A673 (cell line): ENCODE data around the gene ZBTB7B. TPM values are rescaled to one million over a fixed set of nuclear protein-coding genes. Genes with fewer than 3 reads are reported as not detected.

ENCODE experiments used
- BruUV-seq: library from RNA; stranded (reverse); fragments of 400-500 nt; replicated peaks from 2 replicates; lab custom pipeline; 2021; lab: Mats Ljungman, UMichigan
- CTCF ChIA-PET: fragments of 300-600 bp; sonication (Branson Sonifier 250); formaldehyde crosslinking; loops from one replicate; lab custom pipeline; 2022; ENCODE audit warnings: antibody characterized with exemption; lab: Charles Lee
- POLR2A ChIA-PET: fragments of 300-600 bp; sonication (Branson Sonifier 250); formaldehyde crosslinking; loops from one replicate; lab custom pipeline; 2022; ENCODE audit warnings: antibody characterized with exemption; ENCODE audit not compliant: low non-redundant PET; lab: Charles Lee
- DNase-seq: peaks from one replicate; pipeline ENCODE4 v3.0.0-alpha.2; 2015; ENCODE audit warnings: low spot score
- H3K27ac ChIP-seq: fragments of 200-600 bp; sonication (generic); 2 replicates; pipeline ENCODE4 v1.5.1; 2016; ENCODE audit warnings: mixed run types, low read depth, mild to moderate bottlenecking, mixed read lengths, antibody characterized with exemption, low read length; ENCODE audit not compliant: poor library complexity, severe bottlenecking
- H3K27me3 ChIP-seq: fragments of 200-600 bp; sonication (generic); replicated peaks from 2 replicates; pipeline ENCODE4 v1.6.1; 2017; ENCODE audit warnings: mixed run types, low read depth, mild to moderate bottlenecking, mixed read lengths, antibody characterized with exemption, low read length; ENCODE audit not compliant: insufficient read depth, poor library complexity
- H3K36me3 ChIP-seq: fragments of 200-600 bp; sonication (generic); 2 replicates; pipeline ENCODE4 v1.6.1; 2016; ENCODE audit warnings: mixed run types, mild to moderate bottlenecking, mixed read lengths, antibody characterized with exemption, low read length; ENCODE audit not compliant: insufficient read depth, poor library complexity, severe bottlenecking
- H3K4me1 ChIP-seq: fragments of 200-600 bp; sonication (generic); 2 replicates; pipeline ENCODE4 v1.6.1; 2017; ENCODE audit warnings: mixed run types, mild to moderate bottlenecking, mixed read lengths, antibody characterized with exemption, low read length; ENCODE audit not compliant: insufficient read depth, poor library complexity, severe bottlenecking
- H3K4me3 ChIP-seq: fragments of 200-600 bp; sonication (generic); 2 replicates; pipeline ENCODE4 v1.5.1; 2016; ENCODE audit warnings: low read depth, mixed run types, mild to moderate bottlenecking, mixed read lengths, low read length; ENCODE audit not compliant: poor library complexity, severe bottlenecking
- H3K9me3 ChIP-seq: fragments of 200-600 bp; sonication (generic); 2 replicates; pipeline ENCODE4 v1.6.1; 2016; ENCODE audit warnings: mixed run types, low read depth, mild to moderate bottlenecking, mixed read lengths, antibody characterized with exemption, low read length; ENCODE audit not compliant: poor library complexity, severe bottlenecking
- CTCF ChIP-seq: fragments of 300-800, 200-600 bp; sonication (generic); conservative IDR thresholded peaks from 2 replicates; pipeline ENCODE4 v1.5.1; 2017; ENCODE audit warnings: low read depth, mild to moderate bottlenecking, antibody characterized with exemption, low read length, moderate library complexity, mixed read lengths
- EZH2 ChIP-seq: fragments of 200-600 bp; sonication (generic); IDR thresholded peaks from 2 replicates; pipeline ENCODE4 v1.6.1; 2017; ENCODE audit warnings: borderline replicate concordance, low read depth, mild to moderate bottlenecking, mixed read lengths, antibody characterized with exemption, low read length; ENCODE audit not compliant: poor library complexity, severe bottlenecking
- intact Hi-C: fragments of 100-400 bp; cut with micrococcal nuclease; formaldehyde crosslinking; loops from one replicate; pipeline ENCODE4 v1.10.0; 2022; ENCODE audit not compliant: unreplicated experiment
- total RNA-seq: library from RNA; stranded (reverse); gene quantifications from 2 replicates; pipeline ENCODE4 v1.2.3, GENCODE V29; 2021

ZBTB7B gene
- total RNA-seq, 1 experiment from 2014 or later = 19.2 TPM

- no peak for DNase-seq
- intact Hi-C loops = no loop called here
- Histone ChIP-seq H3K4me3 (no peak overlapping the region), H3K9me3 (no peaks in the 10 kb centered on the region), H3K27ac (no peak overlapping the region), H3K4me1 (peaks cover 6% of the 10 kb centered on the region), H3K27me3 (no peaks in the 10 kb centered on the region), H3K36me3 (peaks cover 13% of the 10 kb centered on the region)
- BruUV-seq = no TSS peak
- TF ChIP-seq EZH2 = no peak
- no peak for TF ChIP-seq CTCF
- POLR2A ChIA-PET = interaction anchor here (0.7 kb wide), 1 partner anchor 18 kb away, joined by 4 read pairs; the partner anchor contains the start of gene LENEP
- CTCF ChIA-PET = interaction anchor here (0.6 to 0.9 kb wide), 2 partner anchors 39 to 42 kb away, joined by 3 to 6 read pairs; no protein-coding TSS in a partner anchor
Observed at GRCh38 chr1:155011437-155012025, 8.9 kb downstream of the ZBTB7B start.

GRCh38 chr1:155012026-155012546 is 9.5 kb downstream of the ZBTB7B start:
- intact Hi-C loops = no loop called here
- H3K27me3 ChIP-seq = no peaks in the 10 kb centered on the region
- TF ChIP-seq EZH2 = no peak
- ChIA-PET POLR2A (no interaction called here), CTCF (interaction anchor here (0.9 kb wide), 1 partner anchor 40 kb away, joined by 6 read pairs; no protein-coding TSS in a partner anchor)
- H3K4me3 ChIP-seq = no peak overlapping the region
- H3K27ac ChIP-seq = peak overlapping the region; percentile 42
- no peaks in the 10 kb centered on the region for H3K9me3 ChIP-seq
- H3K36me3 ChIP-seq = peaks cover 16% of the 10 kb centered on the region
- H3K4me1 ChIP-seq = peaks cover 11% of the 10 kb centered on the region
- no TSS peak for BruUV-seq
- DNase-seq = peak; percentile 61

GRCh38 chr1:155012776-155013602 is 10.4 kb downstream of the ZBTB7B start:
- no peak for DNase-seq
- no TSS peak for BruUV-seq
- H3K4me3 ChIP-seq = no peak overlapping the region
- CTCF ChIA-PET = interaction anchor here (0.6 kb wide), 3 partner anchors 85 to 466 kb away, joined by 6 to 10 read pairs (median 6); no protein-coding TSS in a partner anchor
- intact Hi-C loops = no loop called here
- H3K27ac ChIP-seq = peak overlapping the region; percentile 42
- H3K9me3 ChIP-seq = no peaks in the 10 kb centered on the region
- peaks cover 18% of the 10 kb centered on the region for H3K4me1 ChIP-seq
- TF ChIP-seq EZH2 (no peak), CTCF (no peak)
- POLR2A ChIA-PET = no interaction called here
- H3K27me3 ChIP-seq = no peaks in the 10 kb centered on the region
- H3K36me3 ChIP-seq = peaks cover 16% of the 10 kb centered on the region
